Endothelial cell (in vitro differentiated cells): ENCODE results near the gene HOXC13. TPM values are rescaled to one million over a fixed set of nuclear protein-coding genes. Genes with fewer than 3 reads are reported as not detected.
A peak's percentile ranks its signal among the peaks of the same experiment; 100 is the strongest.

Source experiments
- DNase-seq: peaks from one replicate; pipeline ENCODE4 v3.0.0; 2021; ENCODE audit warnings: low spot score
- H3K27ac Mint-ChIP-seq: one replicate; pipeline ENCODE4 v1.8.0; 2021; ENCODE audit warnings: mixed read lengths, inconsistent platforms; ENCODE audit not compliant: unreplicated experiment
- H3K27me3 Mint-ChIP-seq: one replicate; pipeline ENCODE4 v1.8.0; 2021; ENCODE audit warnings: mild to moderate bottlenecking, moderate library complexity, mixed read lengths, inconsistent platforms; ENCODE audit not compliant: unreplicated experiment
- H3K36me3 Mint-ChIP-seq: one replicate; pipeline ENCODE4 v1.8.0; 2021; ENCODE audit warnings: mild to moderate bottlenecking, low read depth, mixed read lengths, inconsistent platforms; ENCODE audit not compliant: unreplicated experiment
- H3K4me1 Mint-ChIP-seq: one replicate; pipeline ENCODE4 v1.8.0; 2021; ENCODE audit warnings: mild to moderate bottlenecking, mixed read lengths, inconsistent platforms; ENCODE audit not compliant: unreplicated experiment
- H3K4me3 Mint-ChIP-seq: one replicate; pipeline ENCODE4 v1.8.0; 2021; ENCODE audit warnings: mild to moderate bottlenecking, mixed read lengths, inconsistent platforms; ENCODE audit not compliant: unreplicated experiment
- H3K9me3 Mint-ChIP-seq: one replicate; pipeline ENCODE4 v1.8.0; 2021; ENCODE audit warnings: mixed read lengths, inconsistent platforms; ENCODE audit not compliant: unreplicated experiment
- total RNA-seq: library from RNA; stranded (reverse); fragmentation: NEBNext Ultra II Directional; extraction: Animal tissue kit (Norgen Biotek cat#: 25700); gene quantifications from one replicate; pipeline ENCODE4 v1.2.1, GENCODE V29; 2021; ENCODE audit not compliant: unreplicated experiment
- TF ChIP-seq, protein P1 (sequence below): fragments of 200-600 bp; sonication (generic); IDR thresholded peaks from one replicate; pipeline ENCODE4 v1.5.0; 2021; ENCODE audit warnings: antibody characterized with exemption; ENCODE audit not compliant: unreplicated experiment

The HOXC13 gene
- total RNA-seq, 1 donor from 2014 or later: 0.38 TPM

DNA sequence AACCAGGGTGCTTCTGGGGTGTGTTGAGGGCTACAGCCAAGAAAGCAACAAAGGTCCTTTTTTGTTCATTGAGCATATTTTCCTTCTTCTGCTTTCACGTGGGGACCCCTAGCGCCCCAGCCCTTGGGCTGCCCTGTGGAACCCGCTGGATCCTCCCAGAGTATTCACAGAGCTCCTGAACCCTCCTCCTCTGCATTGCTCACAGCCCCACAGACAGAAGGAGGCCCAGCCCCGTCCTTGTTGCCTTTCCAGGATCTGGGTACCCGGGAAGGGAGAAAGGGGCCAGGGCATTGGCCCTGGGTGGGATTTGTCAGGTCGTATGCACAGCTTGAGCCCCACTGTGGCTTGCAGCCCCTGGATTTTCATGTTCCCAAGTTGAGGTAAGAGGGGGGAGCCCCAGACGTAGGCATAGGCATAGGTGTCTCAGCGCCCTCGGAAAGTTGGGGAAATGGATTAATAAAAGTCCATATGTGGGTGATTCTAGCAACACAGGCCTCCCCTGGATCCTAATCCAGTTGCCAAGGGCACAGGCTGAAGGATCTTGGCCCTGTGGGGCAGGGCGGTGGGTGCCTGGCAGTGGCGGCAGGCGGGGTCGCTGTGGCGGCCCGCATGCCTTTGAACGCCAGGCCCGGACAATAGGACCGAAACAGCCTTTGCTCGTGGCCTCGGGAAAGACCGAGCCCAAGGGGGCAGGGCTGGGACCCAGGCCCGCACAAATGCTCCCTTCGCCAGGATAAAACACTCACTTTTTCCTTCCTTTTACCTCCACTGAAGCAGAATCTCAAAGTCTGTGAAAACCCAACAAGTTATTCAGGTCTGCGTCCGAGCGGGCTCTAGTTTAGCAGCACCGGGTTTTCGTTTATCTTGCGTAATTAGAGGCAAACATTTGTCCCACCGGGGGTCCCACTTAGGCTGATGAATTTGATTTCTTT, 43.3 kb downstream of the HOXC13 start:
- no peak for DNase-seq
- H3K9me3 Mint-ChIP-seq: no peaks in the 10 kb centered on the region
- H3K36me3 Mint-ChIP-seq: no peaks in the 10 kb centered on the region
- no peak overlapping the region for H3K4me3 Mint-ChIP-seq
- no peak overlapping the region for H3K27ac Mint-ChIP-seq
- TF ChIP-seq, protein P1, sequence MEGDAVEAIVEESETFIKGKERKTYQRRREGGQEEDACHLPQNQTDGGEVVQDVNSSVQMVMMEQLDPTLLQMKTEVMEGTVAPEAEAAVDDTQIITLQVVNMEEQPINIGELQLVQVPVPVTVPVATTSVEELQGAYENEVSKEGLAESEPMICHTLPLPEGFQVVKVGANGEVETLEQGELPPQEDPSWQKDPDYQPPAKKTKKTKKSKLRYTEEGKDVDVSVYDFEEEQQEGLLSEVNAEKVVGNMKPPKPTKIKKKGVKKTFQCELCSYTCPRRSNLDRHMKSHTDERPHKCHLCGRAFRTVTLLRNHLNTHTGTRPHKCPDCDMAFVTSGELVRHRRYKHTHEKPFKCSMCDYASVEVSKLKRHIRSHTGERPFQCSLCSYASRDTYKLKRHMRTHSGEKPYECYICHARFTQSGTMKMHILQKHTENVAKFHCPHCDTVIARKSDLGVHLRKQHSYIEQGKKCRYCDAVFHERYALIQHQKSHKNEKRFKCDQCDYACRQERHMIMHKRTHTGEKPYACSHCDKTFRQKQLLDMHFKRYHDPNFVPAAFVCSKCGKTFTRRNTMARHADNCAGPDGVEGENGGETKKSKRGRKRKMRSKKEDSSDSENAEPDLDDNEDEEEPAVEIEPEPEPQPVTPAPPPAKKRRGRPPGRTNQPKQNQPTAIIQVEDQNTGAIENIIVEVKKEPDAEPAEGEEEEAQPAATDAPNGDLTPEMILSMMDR: no peak
- peaks cover 40% of the 10 kb centered on the region for H3K4me1 Mint-ChIP-seq
- peaks cover 34% of the 10 kb centered on the region for H3K27me3 Mint-ChIP-seq

DNA sequence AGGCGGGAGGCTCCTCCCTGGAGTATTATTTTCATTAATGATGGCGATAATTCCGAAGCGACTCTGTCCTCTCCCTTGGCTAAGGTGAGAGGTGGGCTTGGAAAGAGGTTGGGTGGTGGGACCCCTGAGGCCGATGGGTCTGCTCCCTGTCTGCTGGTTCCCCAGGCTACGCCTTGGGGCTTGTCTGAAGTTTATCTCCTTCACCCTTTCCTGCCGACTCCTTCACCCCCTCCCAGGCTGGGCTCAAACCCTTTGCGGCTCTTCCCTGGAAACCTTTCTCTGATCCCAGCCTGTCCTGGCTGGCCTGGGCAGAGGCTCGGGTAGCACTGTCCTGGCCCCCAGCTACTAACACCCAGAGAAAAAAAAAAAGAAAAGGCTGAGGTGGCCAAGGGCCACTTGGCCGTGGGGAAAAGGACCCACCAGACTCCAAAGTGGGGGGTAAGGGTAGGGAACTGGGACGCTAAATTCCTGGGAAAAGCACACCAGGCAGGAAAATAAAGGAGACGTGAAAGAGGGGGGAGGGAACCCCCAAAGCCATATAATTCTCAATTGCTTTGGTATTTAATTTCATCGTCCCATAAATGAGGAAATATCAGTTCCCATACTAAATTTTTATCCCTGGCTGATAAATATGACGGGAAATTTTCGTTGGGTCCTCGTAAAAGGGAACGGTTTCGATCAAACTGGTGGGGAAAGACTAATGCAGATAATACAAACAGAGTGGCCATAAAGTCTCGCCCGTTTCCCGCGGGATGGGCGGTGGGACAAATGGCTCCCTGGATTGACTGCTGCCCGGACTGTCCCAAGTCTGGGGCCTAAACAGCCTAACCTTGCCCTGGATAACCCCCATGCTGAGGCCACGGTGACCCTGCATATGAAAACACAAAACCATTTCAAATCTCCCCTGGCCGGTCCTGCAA, 44.3 kb downstream of the HOXC13 start:
- H3K4me3 Mint-ChIP-seq: no peak overlapping the region
- DNase-seq: no peak
- TF ChIP-seq, protein P1: no peak
- peaks cover 34% of the 10 kb centered on the region for H3K27me3 Mint-ChIP-seq
- H3K27ac Mint-ChIP-seq: peak overlapping the region; percentile 89
- H3K36me3 Mint-ChIP-seq: no peaks in the 10 kb centered on the region
- no peaks in the 10 kb centered on the region for H3K9me3 Mint-ChIP-seq
- H3K4me1 Mint-ChIP-seq: peaks cover 48% of the 10 kb centered on the region

DNA sequence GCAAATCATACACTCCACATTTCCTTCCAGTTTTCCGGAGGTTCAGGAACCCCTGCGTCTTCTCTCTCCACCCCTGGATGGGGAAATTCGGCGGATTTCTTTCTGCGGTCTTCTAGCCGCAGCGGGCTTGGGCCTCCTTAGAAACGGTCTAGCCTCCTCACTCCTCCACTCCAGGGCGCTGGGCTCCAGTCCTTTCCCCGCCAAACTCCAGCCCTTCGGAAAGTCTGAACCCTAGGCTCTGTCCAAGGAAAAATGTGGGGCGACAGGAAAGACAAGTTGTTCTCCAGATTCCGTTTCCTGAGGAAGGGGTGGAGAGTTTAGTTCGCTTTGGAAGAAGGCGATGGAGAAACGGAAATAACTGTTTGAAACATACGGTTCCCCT, 44.9 kb downstream of the HOXC13 start:
- Mint-ChIP-seq H3K27ac (peak overlapping the region; percentile 89), H3K27me3 (peaks cover 34% of the 10 kb centered on the region), H3K4me1 (peaks cover 54% of the 10 kb centered on the region), H3K9me3 (no peaks in the 10 kb centered on the region), H3K36me3 (no peaks in the 10 kb centered on the region), H3K4me3 (no peak overlapping the region)
- no peak for DNase-seq
- TF ChIP-seq, protein P1: no peak

DNA sequence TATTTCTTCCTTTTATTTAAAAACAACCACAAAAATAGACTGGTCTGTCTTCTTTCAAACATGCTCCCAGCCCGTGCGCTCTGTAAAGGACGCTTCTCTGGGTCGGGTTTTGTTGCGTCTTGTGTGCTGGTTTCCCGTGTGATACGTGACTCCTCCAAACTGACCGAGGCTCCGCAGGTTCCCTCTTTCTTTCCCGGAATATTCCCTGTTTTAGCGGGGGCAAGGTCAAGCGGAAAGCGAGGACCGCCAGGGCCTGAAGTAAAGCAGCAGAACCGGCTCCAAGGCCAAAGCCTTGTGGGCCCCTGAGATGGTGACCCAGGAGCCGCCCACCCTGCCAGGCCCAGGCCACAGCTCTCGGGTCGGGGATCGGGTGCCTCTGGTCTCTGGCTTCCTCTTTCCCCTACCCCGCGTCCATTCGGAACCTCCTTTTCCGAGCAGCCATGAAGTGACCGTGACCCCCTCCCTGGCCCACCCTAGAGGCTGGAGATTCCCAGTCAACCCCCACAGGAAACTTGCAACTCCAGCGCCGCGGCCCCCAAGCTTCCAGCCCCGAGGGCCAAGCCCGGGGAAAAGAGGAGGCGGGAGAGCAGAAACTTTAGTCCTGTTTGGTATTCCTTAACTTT, 45.4 kb downstream of the HOXC13 start:
- TF ChIP-seq, protein P1: no peak
- DNase-seq: no peak
- peaks cover 33% of the 10 kb centered on the region for H3K27me3 Mint-ChIP-seq
- H3K4me1 Mint-ChIP-seq: peaks cover 59% of the 10 kb centered on the region
- H3K36me3 Mint-ChIP-seq: no peaks in the 10 kb centered on the region
- H3K27ac Mint-ChIP-seq: peak overlapping the region; percentile 89
- H3K4me3 Mint-ChIP-seq: no peak overlapping the region
- H3K9me3 Mint-ChIP-seq: no peaks in the 10 kb centered on the region
